GM11168 (cell line): Measurements from ENCODE around the gene TMEM128.
"Not testable (repeated sequence)": the region's sequence is repeated elsewhere in the genome, so short reads cannot be mapped to it uniquely, and the experiment has no call there.

Experiments used
- in situ Hi-C: fragments of 300-500 bp; cut with MboI; formaldehyde crosslinking; loops from one replicate; pipeline ENCODE4 v1.12.0; 2022; ENCODE audit warnings: low sequenced_read_pairs; ENCODE audit not compliant: unreplicated experiment

The TMEM128 gene

GRCh38 chr4:4257705-4258104 lies 9.7 kb upstream of the TMEM128 start:
- in situ Hi-C loops: not testable (repeated sequence)

GRCh38 chr4:4256799-4257198 lies 8.8 kb upstream of the TMEM128 start:
- in situ Hi-C loops: no loop called here

DNA sequence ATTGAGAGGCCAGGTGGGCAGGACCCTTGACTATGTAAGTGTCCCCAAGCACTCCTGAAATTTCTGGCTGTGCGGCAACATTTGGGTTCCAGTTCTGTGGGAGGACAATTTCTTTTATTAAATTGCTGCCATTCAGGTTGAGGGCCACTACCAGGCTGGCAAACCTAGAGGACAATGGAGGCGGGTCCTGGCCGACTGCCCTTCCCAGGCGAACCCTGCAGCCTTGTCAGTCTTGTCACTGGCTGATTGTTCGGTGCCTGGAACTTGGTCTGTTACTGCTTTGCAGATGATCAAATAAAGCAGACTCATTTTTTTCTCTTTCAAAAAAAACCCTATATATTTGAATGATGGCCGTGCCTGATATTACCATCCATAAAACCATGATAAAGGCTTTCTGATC lies 6.6 kb upstream of the TMEM128 start:
- in situ Hi-C loops: no loop called here

DNA sequence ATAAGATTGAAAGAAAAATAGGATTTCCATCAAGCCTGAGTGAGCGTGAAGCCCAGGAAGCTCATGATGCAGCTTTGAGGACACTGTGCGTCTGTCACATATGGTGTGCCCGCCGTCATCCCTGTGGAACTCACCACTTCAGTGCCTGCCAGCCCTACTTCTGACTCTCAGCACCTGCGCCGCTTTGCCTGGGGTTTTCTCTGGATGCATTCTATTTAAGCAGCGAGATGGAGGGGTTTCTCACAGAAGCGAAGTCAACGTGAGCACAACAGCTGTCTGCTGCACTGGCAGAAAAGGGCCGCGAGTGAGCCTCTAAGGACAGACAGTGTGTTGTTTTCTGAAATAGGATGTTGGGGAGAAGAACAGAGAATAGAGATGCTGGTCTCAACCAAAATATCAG lies 6.2 kb upstream of the TMEM128 start:
- in situ Hi-C loops: no loop called here

GRCh38 chr4:4249866-4250265 lies 1.8 kb upstream of the TMEM128 start:
- in situ Hi-C loops: no loop called here

DNA sequence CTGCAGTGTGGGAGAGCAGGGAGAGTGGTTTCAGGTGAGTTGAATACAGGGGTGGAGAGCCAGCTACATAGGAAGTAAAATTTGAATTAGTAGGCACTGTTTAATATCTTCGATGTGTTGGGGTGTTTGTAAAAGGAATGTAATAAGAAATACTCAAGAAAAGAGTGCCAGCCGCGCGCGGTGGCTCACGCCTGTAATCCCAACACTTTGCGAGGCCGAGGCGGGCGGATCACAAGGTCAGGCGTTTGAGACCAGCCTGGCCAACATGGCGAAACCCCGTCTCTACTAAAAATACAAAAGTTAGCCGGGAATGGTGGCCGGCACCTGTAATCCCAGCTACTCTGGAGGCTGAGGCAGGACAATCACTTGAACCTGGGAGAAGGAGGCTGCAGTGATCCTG lies 1.3 kb upstream of the TMEM128 start:
- in situ Hi-C loops: not testable (repeated sequence)

- in situ Hi-C loops: no loop called here
These were observed 821 bp upstream of the TMEM128 start for GRCh38 chr4:4248885-4249203.

DNA sequence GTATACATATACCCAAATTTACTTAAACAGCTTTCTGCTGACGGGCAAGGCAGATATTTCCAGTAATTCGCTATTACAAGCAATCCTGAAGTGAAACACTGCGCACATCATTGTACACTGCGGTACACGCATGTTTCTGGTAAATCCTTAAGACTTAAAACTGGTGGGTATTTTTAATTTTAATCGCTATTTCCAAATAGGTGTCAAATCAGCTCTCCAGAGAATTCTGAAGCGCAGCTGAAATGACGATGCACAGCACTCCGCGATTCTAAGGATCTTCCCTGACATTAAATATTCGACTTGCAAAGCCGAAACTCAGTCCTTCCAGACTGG lies 361 bp downstream of the TMEM128 start:
- in situ Hi-C loops: no loop called here

DNA sequence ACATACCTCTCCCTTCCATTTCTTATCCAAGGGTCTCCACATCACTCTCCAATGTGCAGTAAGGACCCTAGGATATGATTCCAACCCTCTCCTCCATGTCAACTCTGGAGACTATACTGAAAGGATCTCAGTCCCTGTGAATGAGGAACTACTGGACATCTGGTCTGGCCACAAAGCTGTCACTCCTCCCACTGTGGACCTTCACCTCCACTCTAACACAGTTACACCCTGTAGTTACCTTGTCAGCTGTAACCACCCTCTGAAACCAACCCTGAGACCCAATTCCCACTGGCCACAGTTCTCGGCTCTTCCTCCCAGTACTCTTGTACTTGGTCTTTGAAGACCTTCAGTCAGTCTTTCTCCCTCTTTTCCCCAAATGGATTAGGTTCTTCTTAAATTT lies 2.9 kb downstream of the TMEM128 start:
- in situ Hi-C loops: no loop called here

DNA sequence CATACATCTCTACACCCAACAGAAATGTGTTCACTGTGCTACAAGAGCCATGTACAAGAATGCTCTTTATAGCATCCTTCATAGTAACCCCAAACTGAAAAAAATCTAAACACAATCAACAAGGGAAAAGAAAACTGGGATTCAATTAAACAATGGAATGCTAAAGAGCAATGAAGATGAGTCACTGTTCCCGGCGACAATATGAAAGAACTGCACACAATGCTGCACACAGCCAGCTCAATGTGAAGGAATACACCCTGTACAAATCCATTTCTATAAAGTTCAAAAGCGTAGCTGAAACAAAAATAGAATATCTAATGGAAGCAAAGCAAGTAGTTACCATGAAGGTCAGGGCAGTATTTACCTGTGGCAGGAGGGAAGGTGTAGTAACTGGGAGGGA lies 8.5 kb downstream of the TMEM128 start:
- in situ Hi-C loops: not testable (repeated sequence)

- in situ Hi-C loops: no loop called here
These were observed 14.4 kb downstream of the TMEM128 start for GRCh38 chr4:4233610-4234009.

- in situ Hi-C loops: no loop called here
These were observed 19.7 kb downstream of the TMEM128 start for GRCh38 chr4:4228356-4228668.

DNA sequence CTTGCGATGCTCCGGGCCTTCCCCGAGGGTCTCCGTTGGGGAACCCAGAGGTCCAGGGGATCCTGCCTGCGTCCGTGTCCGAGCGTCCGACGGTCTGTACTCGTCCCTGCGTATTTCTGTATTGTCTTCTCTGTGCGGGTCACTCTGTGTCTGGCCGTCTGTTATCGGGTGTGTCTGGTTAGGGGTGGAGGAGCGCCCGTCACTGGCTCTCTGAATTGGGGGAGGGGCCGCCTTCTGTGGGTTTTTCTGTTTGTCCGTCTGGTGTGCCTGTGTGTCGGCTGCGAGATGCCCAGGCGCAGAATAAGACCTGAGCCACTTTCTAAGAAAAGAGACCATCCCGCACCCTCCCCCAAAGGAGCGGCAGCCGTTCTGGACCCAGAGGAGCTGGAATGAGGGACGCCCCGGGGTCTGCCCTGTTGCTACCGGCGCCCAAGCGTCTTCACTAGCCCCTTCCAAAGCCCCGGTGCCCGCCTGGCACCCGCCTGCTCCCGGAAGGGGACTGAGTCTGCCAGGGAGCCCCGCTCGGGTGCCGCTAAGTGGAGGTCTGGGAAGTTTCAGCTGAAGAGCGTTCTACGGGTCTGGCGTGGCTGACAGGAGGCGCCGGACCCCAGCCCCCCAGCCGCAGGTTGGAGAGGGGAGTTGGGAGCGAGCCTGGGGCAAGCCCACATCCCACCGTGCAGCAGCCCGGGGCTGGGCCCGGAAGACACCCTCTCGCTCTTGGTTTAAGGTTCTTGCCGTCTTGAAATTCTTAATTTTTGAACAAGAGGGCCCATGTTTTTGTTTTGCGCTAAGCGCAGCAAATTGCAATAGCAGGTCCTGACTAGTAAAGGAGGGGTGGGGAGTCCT lies 20.3 kb downstream of the TMEM128 start:
- in situ Hi-C loops: no loop called here

DNA sequence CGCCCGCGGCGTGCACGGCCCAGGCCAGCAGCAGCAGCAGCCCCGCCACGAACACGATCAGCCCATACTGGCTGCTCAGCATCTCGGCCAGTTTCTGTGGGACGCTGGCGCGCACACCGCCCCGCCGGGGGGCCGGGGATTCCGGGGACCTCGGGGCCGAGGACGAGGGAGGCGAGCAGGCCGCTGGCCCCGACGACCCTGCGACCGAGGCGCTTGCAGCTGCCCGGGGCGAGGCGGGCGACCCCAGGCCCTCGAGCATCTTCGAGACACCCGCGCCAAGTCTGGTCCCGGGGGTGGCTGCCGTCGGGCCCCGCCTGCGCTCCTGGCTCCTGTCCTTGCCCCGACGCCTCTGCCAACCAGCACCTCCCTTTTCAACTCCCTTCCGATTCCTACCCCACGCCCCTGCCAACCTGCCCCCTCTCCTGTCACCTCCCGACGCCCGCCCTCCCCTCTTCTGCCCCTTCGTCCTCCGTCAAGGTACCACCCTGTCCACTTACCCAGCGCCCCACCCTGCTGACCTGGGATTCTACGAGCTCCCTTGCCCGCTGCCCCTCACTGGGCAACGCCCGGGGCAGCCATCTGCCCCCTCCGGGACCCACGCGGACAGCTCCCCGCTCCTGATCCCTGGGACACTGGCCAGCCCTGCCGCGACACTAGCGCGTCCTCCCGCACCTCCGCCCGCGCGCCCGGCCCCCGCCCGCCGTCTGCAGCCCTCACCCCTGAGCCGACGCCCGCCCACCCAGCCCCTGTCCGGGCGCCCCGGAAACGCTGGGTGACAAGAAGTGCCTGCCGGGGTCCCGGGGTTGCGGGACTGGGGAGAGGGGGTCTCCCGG lies 21.2 kb downstream of the TMEM128 start, which contains the start of gene OTOP1:
OTOP1 (minus strand) TSS at position 324 of the 833 bp plus-strand sequence; CDS start at position 259, 65 bp downstream.
- in situ Hi-C loops: no loop called here

DNA sequence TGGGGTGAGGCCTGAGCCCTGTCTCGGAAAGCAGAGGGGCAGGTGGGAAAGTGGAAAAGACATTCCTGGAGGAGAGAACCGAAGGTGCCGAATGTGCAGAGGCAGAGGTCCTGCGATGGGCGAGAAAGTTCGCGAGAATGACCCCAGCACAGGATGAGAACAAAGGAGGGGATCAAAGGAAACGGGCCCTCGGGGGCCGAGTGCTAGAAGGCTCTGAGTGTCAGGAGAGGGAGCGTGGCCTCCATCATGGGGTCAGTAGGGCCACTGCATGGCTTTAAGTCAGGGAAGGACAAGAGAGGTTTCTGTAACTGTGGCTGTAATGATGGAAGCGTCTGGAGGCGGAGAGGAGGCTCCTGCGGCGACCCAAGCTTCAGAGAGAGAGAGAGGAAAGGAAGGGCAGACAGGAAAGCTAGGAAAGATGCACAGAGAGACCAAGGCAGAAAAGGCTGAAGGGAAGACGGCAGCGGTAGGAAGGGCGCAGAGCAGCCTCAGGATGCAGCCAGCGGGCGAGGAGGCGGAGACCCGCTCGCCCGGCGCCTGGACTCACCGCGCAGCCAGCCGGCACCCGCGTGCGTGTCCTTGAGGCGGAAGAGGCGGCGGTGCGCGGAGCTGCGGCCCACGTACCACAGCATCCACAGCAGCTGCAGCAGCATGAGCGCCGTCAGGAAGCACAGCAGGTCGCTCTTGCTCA lies 22.0 kb downstream of the TMEM128 start:
- in situ Hi-C loops: no loop called here

DNA sequence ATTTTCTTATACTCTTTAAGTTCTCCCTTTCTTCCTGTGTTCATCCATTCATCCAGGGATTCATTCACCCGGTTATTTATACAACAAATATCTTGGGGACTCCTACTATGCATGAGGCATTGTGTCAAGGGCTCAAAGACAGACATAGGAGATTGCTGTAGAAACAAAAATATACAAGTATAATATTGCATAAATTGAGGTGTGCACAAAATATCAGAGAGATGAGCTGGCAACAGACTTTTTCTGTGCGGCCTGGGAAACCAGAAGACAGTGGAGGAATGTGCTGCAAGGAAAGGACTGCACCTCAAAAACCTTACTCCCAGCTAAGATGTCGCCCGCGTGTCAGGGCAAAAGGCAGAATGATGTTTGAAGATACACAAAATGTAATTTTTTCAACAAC lies 30.9 kb downstream of the TMEM128 start:
- in situ Hi-C loops: no loop called here

GRCh38 chr4:4216648-4217047 lies 31.4 kb downstream of the TMEM128 start:
- in situ Hi-C loops: no loop called here

- in situ Hi-C loops: not testable (repeated sequence)
These were observed 34.3 kb downstream of the TMEM128 start for GRCh38 chr4:4213674-4214073.

GRCh38 chr4:4206204-4206603 lies 41.8 kb downstream of the TMEM128 start:
- in situ Hi-C loops: no loop called here

GRCh38 chr4:4204401-4204745 lies 43.6 kb downstream of the TMEM128 start:
- in situ Hi-C loops: no loop called here

- in situ Hi-C loops: no loop called here
These were observed 44.2 kb downstream of the TMEM128 start for GRCh38 chr4:4203688-4204400.
